T follicular helper cell (primary cell): ENCODE results near the gene MTF1.
"Not testable (repeated sequence)": the region's sequence is repeated elsewhere in the genome, so short reads cannot be mapped to it uniquely, and the experiment has no call there.

Experiments used
- DNase-seq: peaks from one replicate; pipeline ENCODE4 v3.0.0-alpha.2; 2020; ENCODE audit warnings: low read depth

MTF1 gene

DNA sequence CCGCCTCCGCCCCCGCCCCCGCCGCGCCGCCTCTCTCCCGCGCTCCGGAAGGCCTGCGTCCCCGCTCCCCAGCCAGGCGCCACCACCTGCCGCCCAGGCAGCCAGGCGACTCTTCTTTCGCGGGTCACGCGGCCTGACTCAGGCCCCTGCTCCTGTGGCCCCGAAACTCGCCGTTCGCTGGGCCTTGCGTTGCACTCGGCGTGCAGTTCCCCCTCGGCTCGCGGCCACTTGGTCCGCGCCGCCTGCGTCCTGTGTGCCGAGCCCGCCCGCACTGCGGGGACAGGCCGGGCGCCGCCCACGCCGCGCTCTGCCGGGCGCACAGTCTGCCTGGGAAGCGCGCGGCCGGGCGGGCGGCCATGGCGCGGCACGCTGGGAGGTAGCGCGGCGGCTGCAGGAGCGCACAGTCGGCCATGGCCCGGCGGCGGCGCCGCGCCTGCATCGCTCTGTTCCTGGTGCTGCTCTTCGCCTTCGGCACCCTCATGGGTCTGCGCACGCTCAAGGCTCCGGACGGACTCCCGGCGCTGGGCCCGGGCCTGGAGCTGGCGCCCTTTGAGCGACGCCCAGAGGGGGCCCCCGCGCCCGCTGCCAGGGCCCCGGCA, 65.5 kb downstream of the MTF1 start, which contains the start of gene MANEAL:
TSS of gene MANEAL (plus strand) at position 75 of the 599 bp plus-strand sequence. CDS start at position 411, 336 bp downstream.
- DNase-seq: no peak

DNA sequence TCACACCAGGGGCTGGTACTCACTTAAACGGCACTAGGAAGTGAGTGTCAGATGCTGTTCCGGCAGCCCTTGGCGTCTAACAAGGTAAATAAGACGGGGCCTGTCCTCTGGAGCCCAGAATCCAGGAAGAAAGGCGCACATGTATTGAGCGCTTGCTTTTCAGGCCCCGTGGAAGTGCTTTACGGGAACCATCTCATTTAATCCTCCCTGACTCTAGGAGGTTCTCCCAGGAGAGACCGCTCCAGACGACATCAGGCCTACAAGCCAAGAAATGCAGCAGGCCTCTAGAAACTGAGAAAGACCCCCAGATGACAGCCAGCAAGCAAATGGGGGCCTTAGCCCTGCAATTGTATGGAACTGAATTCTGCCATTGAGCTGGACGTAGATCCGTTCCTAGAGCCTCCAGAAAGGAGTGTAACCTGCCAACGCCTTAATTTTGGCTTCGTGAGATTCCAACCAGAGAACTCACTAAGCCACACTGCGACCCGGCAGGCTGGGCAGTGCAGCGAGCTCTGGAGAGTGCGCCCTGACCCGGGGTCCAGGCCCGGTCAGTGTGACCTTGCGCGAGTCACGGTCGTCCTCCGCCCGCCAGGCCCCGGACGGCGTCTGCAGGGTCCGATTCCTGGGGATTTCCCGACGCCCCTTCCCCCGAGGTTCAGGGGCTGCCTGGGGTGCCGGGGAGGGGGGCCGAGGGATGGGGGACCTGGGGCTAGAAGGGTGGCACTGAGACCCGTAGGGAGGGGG, 66.3 kb downstream of the MTF1 start:
- no peak for DNase-seq

DNA sequence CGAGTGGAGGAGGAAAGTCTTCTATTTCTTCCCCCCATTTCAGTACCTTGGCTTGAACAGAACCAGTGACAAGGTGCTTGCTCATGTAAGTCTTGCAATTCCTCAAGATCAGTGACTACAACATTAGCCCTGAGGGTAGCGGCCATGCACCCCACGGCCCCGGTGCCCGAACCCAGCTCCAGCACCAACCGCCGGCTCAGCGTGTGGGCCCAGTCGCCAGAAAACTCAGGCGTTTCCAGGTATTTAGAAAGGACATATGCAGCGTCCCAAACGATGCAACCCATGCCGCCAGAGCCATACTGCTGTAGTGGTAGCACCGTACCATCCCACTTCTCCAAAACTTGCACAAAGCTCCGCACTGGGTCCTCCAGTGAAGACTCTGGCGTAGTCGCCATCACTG, 76.9 kb downstream of the MTF1 start:
- no peak for DNase-seq

DNA sequence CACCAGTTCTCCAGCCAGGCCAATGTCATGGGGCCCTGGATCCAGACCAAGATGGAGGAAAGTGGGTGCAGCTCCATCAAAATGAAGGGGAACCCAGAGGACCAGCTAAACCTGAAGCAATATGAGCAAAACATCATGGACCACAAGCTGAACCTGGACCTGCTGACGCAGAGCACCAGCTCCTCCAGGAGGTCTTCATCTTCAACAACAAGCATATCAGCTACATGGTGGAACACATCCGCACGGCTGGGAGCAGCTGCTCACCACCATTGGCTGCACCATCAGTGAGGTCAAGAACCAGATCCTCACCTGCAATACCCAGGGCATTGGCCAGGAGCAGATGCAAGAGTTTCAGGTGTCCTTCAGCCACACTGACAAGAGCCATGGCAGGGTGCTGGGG, 80.7 kb downstream of the MTF1 start:
- DNase-seq: no peak

DNA sequence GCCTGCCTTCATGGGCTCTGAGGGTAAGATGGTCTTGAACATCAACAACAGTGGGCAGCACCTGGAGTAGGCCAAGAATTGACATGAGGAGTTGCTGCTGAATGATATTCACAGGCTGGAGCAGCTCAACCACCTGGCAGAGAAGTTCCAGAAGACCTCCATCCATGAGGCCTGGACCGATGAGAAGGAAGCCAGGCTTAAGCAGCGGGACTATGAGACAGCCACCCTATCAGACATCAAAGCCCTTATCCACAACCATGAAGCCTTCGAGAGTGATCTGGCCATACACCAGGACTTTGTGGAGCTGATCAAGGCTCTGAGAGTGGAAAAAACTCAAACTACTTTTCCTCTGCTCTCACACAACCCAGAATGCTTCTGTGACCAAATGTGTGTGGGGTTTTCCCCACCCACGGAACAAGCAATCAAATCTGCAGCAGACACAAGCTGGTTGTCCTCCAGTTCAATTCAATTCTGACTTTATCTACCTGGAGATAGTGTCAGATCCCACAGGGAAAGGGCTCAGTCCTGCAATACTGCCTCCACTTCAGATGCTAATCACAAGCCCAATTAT, 82.4 kb downstream of the MTF1 start:
- no peak for DNase-seq

DNA sequence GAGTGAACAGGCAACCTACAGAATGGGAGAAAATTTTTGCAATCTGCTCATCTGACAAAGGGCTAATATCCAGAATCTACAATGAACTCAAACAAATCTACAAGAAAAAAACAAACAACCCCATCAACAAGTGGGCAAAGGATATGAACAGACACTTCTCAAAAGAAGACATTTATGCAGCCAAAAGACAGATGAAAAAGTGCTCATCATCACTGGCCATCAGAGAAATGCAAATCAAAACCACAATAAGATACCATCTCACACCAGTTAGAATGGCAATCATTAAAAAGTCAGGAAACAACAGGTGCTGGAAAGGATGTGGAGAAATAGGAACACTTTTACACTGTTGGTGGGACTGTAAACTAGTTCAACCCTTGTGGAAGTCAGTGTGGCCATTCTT, 88.0 kb downstream of the MTF1 start:
- DNase-seq: not testable (repeated sequence)

DNA sequence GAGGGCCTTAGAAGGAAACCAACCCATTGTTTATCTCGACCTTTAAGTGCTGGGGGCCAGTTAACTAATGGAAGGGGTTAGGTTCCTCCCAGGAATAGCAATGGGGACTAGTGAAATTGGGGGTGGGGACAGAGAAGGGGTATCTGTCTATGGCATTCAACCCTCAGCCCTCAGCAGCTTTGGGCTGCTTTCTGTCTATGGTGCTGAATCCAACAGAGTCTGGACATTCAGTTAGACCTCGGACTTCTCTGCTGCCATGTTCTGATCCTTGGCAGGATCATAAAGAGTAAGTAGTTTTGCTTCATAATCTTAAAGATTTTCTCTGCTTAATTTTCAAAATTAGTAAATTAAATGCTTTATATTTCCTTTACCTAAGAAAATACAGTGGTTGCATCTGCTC, 91.9 kb downstream of the MTF1 start:
- no peak for DNase-seq

DNA sequence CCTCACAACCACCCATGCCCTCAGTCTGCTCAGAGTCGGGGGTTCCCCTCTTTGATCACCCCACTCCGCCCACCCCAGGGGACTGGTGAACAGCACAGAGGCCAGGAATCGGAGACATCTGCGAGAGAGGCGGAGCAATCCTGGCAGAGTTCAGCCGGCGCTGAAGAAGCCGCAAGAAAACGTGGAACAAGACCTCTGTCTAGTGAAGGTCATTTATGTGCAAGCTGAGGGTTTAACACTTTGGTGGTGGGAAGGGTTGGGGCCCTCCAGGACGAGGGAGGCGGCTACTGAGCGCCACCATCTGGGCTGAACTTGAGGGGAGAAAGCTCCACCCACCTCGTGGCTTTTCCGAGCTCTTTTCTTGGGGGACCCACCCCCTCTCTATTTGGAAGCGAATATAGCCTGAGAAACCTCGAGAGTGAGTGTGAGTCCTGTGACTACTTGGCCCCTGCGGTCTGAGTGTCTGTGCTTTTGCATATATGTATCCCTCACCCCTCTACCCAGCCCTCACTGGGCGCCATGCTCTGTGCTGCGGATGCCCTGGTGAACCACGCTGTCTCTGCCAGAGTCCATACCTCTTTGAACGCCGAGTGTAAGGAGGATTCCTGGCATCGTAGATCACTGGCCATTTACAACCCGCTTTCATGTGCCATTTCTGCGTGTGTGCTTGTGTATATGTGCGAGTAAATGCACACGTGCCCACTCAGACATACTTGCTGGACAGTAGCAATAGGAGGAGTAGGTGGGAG, 93.3 kb downstream of the MTF1 start:
- no peak for DNase-seq

DNA sequence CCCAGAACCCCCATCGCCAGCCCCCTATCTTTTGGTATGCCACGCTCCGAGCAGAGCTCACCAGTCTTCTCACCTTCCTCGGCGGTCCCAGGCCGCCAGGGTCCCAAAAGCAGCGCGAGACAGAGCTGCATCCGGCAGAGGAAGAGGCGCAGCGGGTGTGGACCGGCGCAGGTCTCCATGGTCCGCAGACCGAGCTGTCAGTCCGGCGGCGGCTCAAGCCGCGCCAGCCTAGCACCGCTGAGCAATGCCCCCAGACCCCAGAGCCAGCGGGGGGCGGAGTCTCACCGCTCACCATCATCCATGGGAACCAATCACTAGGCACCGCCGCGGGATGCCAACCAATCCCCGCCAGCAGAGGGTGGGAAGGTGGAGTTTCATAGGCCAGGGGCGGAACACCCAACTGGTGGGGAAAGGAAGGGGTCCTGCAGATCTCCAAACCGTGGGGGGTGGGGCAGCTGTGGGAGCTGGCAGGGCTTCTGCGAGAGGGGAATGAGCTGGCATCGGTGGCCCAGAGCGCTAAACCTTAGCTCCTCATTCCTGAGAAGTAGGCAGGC, 94.4 kb downstream of the MTF1 start, which contains the start of gene EPHA10:
TSS of gene EPHA10 (minus strand) at position 233 of the 554 bp plus-strand sequence. CDS start at position 179, 54 bp downstream.
- no peak for DNase-seq

DNA sequence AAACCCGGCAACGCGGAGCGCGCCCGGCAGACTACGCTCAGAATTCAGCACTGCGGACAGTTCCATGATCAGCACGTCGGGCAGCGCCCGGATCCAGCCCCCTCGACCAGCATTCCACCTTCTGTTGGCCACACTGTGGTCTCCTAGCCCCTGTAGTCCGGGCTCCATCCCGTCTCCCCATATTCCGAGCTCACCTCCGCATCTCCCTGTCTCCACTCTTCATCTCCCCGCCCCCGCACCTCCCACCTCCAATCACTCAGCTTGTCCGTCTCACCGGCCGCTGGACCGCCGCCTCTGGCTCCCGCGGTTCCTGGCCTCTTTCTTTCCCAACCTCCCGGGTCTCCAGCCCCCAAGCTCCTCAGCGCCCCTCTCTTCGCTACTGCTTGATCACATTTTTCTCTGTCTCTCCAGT, 95.0 kb downstream of the MTF1 start:
- no peak for DNase-seq

DNA sequence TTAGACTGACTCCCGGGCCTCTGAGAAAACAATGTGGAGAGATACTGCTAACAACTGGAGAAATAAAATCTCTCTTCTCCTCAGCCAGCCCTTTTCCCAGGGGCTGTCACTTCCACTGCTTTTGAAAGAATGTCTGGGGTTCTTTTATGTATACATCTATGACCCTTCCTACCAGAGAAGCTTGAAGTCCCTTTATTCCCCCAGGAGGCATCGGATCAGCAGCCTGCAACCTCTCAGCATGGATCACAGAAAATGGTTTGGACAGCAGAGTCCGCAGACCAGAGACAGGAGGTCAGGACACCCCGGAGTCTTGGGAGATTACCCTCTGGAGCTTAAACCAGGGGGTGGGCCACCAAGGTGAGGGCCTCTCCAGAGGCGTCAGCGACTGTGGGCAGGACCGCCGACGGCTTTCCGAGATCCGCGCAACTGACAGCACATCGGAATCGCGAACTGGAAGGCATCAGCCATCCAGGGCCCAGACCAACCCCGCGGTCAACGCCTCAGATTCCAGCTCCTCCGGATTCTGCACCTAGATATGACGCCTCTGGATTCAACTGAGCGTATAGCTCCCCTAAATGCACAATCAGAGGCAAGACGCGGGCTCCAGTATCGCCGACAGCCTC, 95.5 kb downstream of the MTF1 start:
- DNase-seq: no peak

DNA sequence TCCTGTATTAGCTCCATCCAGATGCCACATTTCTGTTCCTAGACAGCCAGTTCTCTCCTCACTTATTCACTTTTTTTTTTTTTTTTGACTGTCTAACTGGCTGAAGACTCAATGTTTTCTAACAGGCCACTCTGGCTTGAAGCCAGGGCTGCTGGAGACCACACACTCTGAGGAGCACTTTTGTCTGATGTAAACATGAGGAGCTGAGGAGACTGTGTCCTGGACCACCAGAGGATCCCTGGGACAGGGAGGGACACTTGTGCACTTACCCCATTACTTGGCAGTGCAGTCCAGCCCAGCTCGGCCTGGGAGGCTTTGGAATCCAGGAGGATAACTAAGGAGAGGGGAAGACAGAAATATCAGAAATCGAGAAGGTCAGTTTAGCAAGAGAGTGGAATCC, 96.9 kb downstream of the MTF1 start:
- no peak for DNase-seq

DNA sequence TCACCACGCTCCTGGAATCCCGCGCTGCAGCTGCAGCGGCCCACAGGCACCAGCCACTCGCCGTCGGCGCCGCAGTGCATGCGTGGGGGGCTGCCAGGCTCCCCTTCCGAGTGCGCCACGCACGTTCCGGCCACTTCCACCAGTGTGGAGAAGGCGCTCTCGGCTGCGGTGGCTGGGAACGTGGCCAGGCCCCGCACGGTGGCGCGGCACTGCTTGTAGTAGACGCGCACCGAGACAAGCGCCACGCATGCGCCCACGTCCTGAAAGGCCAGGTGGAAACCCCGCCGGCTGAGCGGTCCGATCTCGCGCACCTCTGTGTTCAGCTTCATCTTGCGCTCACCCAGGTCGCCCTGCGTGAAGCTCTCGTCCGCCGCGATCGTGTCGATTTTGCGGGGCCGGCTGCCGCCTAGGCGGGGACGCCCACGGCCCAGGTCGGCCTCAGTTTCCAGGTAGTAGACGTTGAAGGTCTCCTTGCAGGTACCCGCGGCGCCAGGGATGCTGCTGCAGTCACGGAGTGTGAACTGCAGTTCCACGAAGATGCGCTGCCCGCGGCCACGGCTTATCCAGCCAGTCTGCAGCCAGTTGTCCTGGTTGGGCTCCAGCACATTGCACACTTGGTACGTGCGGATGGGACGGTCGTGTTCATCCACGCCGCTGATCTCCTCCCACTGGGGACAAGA, 97.8 kb downstream of the MTF1 start:
- DNase-seq: no peak
